SU-DHL-6 (cell line): ENCODE data around the gene GAS2L2.

ENCODE experiments used
- H2AFZ ChIP-seq: fragments of 200-600 bp; sonication (generic); 2 replicates; pipeline ENCODE4 v1.6.1; 2014; ENCODE audit warnings: low read depth, mild to moderate bottlenecking, moderate library complexity, mixed read lengths, antibody characterized with exemption, low read length; ENCODE audit not compliant: severe bottlenecking
- H3F3A ChIP-seq: fragments of 200-600 bp; shearing (Covaris generic); 2 replicates; pipeline ENCODE4 v1.6.0; 2016; ENCODE audit warnings: antibody characterized with exemption, mild to moderate bottlenecking; ENCODE audit not compliant: insufficient read depth
- H3K27ac ChIP-seq: fragments of 200-600 bp; sonication (generic); 2 replicates; pipeline ENCODE4 v1.5.1; 2016; ENCODE audit warnings: low read depth, mild to moderate bottlenecking, low read length, moderate library complexity, mixed read lengths
- H3K27me3 ChIP-seq: fragments of 200-600 bp; sonication (generic), shearing (Covaris generic); 2 replicates; pipeline ENCODE4 v1.6.0; 2014; ENCODE audit warnings: mild to moderate bottlenecking, low read length
- H3K36me3 ChIP-seq: fragments of 200-600 bp; sonication (generic); 2 replicates; pipeline ENCODE4 v1.6.1; 2014; ENCODE audit warnings: mild to moderate bottlenecking, low read length, mixed read lengths
- H3K4me2 ChIP-seq: fragments of 300-600, 200-600 bp; shearing (Covaris generic), sonication (generic); 2 replicates; pipeline ENCODE4 v1.6.0; 2014; ENCODE audit warnings: low read length, low read depth, mild to moderate bottlenecking; ENCODE audit not compliant: poor library complexity, severe bottlenecking
- H3K4me3 ChIP-seq: fragments of 200-600 bp; sonication (generic); 2 replicates; pipeline ENCODE4 v1.5.1; 2014; ENCODE audit warnings: antibody characterized with exemption, low read length, mild to moderate bottlenecking, mixed read lengths; ENCODE audit not compliant: insufficient read depth, poor library complexity, severe bottlenecking
- H3K79me2 ChIP-seq: fragments of 200-600 bp; sonication (generic); 2 replicates; pipeline ENCODE4 v1.6.1; 2014; ENCODE audit warnings: mild to moderate bottlenecking, low read length, moderate library complexity; ENCODE audit not compliant: insufficient read depth
- H3K9ac ChIP-seq: fragments of 200-600 bp; sonication (generic); 2 replicates; pipeline ENCODE4 v1.7.0; 2014; ENCODE audit warnings: mild to moderate bottlenecking, low read length
- H3K9me2 ChIP-seq: fragments of 200-600 bp; sonication (generic); replicated peaks from 2 replicates; pipeline ENCODE4 v1.6.1; 2014; ENCODE audit warnings: low read length; ENCODE audit not compliant: insufficient read depth
- H3K9me3 ChIP-seq: fragments of 200-600 bp; sonication (generic); 2 replicates; pipeline ENCODE4 v1.6.1; 2014; ENCODE audit warnings: low read length, mixed read lengths; ENCODE audit not compliant: insufficient read depth
- H4K20me1 ChIP-seq: fragments of 200-600 bp; sonication (generic); 2 replicates; pipeline ENCODE4 v1.6.1; 2014; ENCODE audit warnings: low read depth, mild to moderate bottlenecking, antibody characterized with exemption, low read length, moderate library complexity, mixed read lengths
- CTCF ChIP-seq: fragments of 200-600 bp; sonication (generic); IDR thresholded peaks from one replicate; pipeline ENCODE4 v1.5.1; 2017; ENCODE audit warnings: antibody characterized with exemption, mild to moderate bottlenecking, low read length, moderate library complexity; ENCODE audit not compliant: insufficient read depth, poor library complexity, severe bottlenecking
- EZH2phosphoT487 ChIP-seq: fragments of 200-600 bp; sonication (generic), shearing (Covaris generic); conservative IDR thresholded peaks from 2 replicates; pipeline ENCODE4 v1.6.1; 2018; ENCODE audit warnings: mild to moderate bottlenecking, antibody characterized with exemption, low read length, moderate library complexity, mixed read lengths

GAS2L2 gene

GRCh38 chr17:35784895-35785294 lies 31.9 kb upstream of the GAS2L2 start:
- Histone ChIP-seq H3K36me3 (no peaks in the 10 kb centered on the region), H2AFZ (no peak overlapping the region), H3K9ac (no peak overlapping the region), H3F3A (no peaks in the 10 kb centered on the region), H3K9me2 (no peaks in the 10 kb centered on the region), H3K27ac (no peak overlapping the region), H3K9me3 (no peaks in the 10 kb centered on the region), H3K4me3 (no peak overlapping the region), H3K27me3 (no peaks in the 10 kb centered on the region), H3K4me2 (no peak overlapping the region), H3K79me2 (no peaks in the 10 kb centered on the region), H4K20me1 (no peaks in the 10 kb centered on the region)
- TF ChIP-seq CTCF (no peak), EZH2phosphoT487 (no peak)

- Histone ChIP-seq H3K36me3 (no peaks in the 10 kb centered on the region), H4K20me1 (no peaks in the 10 kb centered on the region), H3K9me2 (no peaks in the 10 kb centered on the region), H3K4me3 (no peak overlapping the region), H3K27ac (no peak overlapping the region), H3K27me3 (no peaks in the 10 kb centered on the region), H3K9me3 (no peaks in the 10 kb centered on the region), H3K4me2 (no peak overlapping the region), H3F3A (no peaks in the 10 kb centered on the region), H2AFZ (no peak overlapping the region), H3K79me2 (no peaks in the 10 kb centered on the region), H3K9ac (no peak overlapping the region)
- TF ChIP-seq CTCF (no peak), EZH2phosphoT487 (no peak)
Observed at GRCh38 chr17:35780950-35781349, 27.9 kb upstream of the GAS2L2 start.

- Histone ChIP-seq H2AFZ (no peak overlapping the region), H3K79me2 (no peaks in the 10 kb centered on the region), H3K9me2 (no peaks in the 10 kb centered on the region), H3K4me3 (no peak overlapping the region), H3K27ac (no peak overlapping the region), H3K27me3 (no peaks in the 10 kb centered on the region), H3K9me3 (no peaks in the 10 kb centered on the region), H3K9ac (no peak overlapping the region), H3K4me2 (no peak overlapping the region), H3K36me3 (no peaks in the 10 kb centered on the region), H4K20me1 (no peaks in the 10 kb centered on the region), H3F3A (no peaks in the 10 kb centered on the region)
- TF ChIP-seq EZH2phosphoT487 (no peak), CTCF (no peak)
Observed at GRCh38 chr17:35778641-35779196, 25.7 kb upstream of the GAS2L2 start.
